ENCODE data around the gene DGCR6L. TPM values are rescaled to one million over a fixed set of nuclear protein-coding genes. Genes with fewer than 3 reads are reported as not detected.
"Not testable (repeated sequence)": the region's sequence is repeated elsewhere in the genome, so short reads cannot be mapped to it uniquely, and the experiment has no call there.

The DGCR6L gene
- total and polyA plus RNA-seq, 4 donors: 28.4 to 94.0 (median 86.1) TPM

- not testable (repeated sequence) for H3K4me3 ChIP-seq (ENCODE audit: low read depth, low read length); H3K27ac ChIP-seq (ENCODE audit: low read depth, low read length); H3K9me3 ChIP-seq (ENCODE audit: control insufficient read depth, insufficient read depth, low read length); H3K36me3 ChIP-seq (ENCODE audit: control insufficient read depth, insufficient read depth, low read length); DNase-seq (ENCODE audit: low read depth in 4 of 6, low spot score in 6 of 6)
- Histone ChIP-seq H3K27me3 (ENCODE audit: control insufficient read depth, insufficient read depth, low read length) (peaks cover 21% of the 10 kb centered on the region), H3K4me1 (ENCODE audit: control insufficient read depth, insufficient read depth, low read length) (peaks cover 17% of the 10 kb centered on the region)
- 82% methylated on average over 2 of the region's 7 CpGs for WGBS (ENCODE audit: insufficient coverage)
Observed at GRCh38 chr22:20303229-20303534, 16.7 kb downstream of the DGCR6L start.

DNA sequence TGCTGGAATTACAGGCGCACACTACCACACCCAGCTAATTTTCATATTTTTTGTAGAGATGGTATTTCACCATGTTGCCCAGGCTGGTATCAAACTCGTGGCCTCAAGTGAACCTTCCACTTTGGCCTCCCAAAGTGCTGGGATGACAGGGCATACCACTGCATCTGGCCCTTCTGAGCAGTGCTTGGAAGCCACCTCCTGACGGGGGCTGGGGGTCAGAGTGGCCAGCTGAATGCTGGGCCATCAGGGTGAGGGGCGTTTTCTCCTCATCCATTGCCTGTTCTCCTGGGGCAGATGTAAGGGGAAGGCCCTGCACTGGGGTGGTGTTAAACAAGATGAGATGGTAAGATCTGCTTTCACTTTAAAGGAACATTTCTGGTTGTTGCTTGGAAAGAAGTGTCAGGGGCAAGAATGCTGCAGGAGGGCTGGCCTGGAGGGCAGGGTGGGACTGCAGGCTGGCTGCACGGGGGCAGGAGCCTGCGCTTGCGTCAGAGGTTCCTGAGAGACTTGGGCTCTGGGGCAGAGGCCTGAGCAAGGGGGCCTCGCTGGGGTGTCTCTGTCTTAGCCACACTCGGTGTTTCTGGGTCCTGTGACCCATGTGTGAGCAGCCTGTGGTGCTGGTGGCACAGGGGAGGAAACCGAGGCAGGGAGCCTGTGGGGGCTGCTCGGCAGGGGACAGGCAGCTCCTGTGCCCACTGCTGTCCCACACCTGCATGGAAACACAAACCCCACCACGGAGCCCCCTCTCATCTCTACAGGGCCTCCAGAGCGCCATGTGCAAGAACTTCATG lies 17.2 kb downstream of the DGCR6L start:
- 84% methylated on average over 9 of the region's 13 CpGs for WGBS (ENCODE audit: insufficient coverage)
- Histone ChIP-seq H3K4me3 (ENCODE audit: low read depth, low read length) (no peak overlapping the region), H3K27me3 (ENCODE audit: control insufficient read depth, insufficient read depth, low read length) (peaks cover 21% of the 10 kb centered on the region), H3K9me3 (ENCODE audit: control insufficient read depth, insufficient read depth, low read length) (no peaks in the 10 kb centered on the region), H3K36me3 (ENCODE audit: control insufficient read depth, insufficient read depth, low read length) (no peaks in the 10 kb centered on the region), H3K4me1 (ENCODE audit: control insufficient read depth, insufficient read depth, low read length) (peaks cover 17% of the 10 kb centered on the region), H3K27ac (ENCODE audit: low read depth, low read length) (no peak overlapping the region)
- DNase-seq (ENCODE audit: low read depth in 4 of 6, low spot score in 6 of 6): no peak

- Histone ChIP-seq H3K36me3 (ENCODE audit: control insufficient read depth, insufficient read depth, low read length) (no peaks in the 10 kb centered on the region), H3K9me3 (ENCODE audit: control insufficient read depth, insufficient read depth, low read length) (no peaks in the 10 kb centered on the region), H3K27me3 (ENCODE audit: control insufficient read depth, insufficient read depth, low read length) (peaks cover 23% of the 10 kb centered on the region), H3K4me1 (ENCODE audit: control insufficient read depth, insufficient read depth, low read length) (peaks cover 17% of the 10 kb centered on the region), H3K4me3 (ENCODE audit: low read depth, low read length) (no peak overlapping the region), H3K27ac (ENCODE audit: low read depth, low read length) (no peak overlapping the region)
- WGBS (ENCODE audit: insufficient coverage): under 1% methylated on average over 52 of the region's 52 CpGs
- DNase-seq (ENCODE audit: low read depth in 4 of 6, low spot score in 6 of 6): peak in 2 of 6 donors; percentile 43 to 59
Observed at GRCh38 chr22:20299746-20300136, 20.1 kb downstream of the DGCR6L start.

DNA sequence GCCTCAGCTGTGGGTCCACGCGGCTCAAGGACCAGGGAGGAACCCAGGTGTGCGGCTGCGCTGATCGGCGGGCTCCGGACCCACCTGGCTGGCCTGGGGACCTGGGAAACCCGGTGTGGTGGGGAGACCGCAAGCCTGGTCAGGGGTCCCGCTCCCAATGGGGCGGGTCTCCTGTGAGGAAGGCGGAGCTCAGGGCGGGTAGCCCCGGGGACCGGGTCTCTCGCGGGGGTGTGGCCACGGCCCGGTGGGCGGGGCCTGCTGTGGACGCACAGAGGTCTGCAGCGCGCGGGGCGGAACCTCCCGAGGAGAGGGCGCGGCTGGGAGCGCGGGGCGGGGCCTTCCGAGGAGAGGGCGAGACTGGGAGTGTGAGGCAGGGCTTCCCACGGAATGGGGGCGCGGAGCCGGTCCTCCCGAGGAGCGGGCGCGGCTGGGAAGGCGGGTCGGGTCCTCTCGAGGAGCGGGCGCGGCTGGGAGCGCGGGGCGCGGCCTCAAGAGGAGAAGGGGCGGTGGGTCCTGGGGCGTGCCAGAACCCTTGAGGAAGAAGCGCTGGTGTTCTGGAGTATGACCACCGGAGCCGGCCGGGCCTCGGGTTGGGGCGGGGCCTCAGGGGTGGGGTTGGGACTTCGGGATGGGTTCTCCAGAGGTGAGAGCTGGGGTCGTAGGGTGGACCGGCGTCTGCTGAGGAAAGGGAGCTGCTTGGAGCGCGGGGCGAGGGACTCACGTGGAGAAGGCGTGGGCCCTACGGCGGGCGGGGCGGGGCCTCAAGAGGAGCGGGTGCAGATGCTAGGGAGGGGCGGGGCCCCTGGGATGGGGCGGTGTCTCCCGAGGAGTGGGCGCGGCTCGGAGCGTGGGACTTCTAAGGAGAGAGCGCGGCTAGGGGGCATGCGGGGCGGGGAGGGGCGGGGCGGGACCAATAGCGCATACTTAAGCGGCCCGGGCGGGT lies 20.8 kb downstream of the DGCR6L start:
- H3K4me3 ChIP-seq (ENCODE audit: low read depth, low read length): peak overlapping the region; percentile 24
- no peak overlapping the region for H3K27ac ChIP-seq (ENCODE audit: low read depth, low read length)
- H3K4me1 ChIP-seq (ENCODE audit: control insufficient read depth, insufficient read depth, low read length): peaks cover 17% of the 10 kb centered on the region
- H3K36me3 ChIP-seq (ENCODE audit: control insufficient read depth, insufficient read depth, low read length): no peaks in the 10 kb centered on the region
- WGBS (ENCODE audit: insufficient coverage): under 1% methylated on average over 90 of the region's 90 CpGs
- H3K27me3 ChIP-seq (ENCODE audit: control insufficient read depth, insufficient read depth, low read length): peaks cover 23% of the 10 kb centered on the region
- peak in 4 of 6 donors; percentile 36 to 90 (median 69) for DNase-seq (ENCODE audit: low read depth in 4 of 6, low spot score in 6 of 6)
- H3K9me3 ChIP-seq (ENCODE audit: control insufficient read depth, insufficient read depth, low read length): no peaks in the 10 kb centered on the region

DNA sequence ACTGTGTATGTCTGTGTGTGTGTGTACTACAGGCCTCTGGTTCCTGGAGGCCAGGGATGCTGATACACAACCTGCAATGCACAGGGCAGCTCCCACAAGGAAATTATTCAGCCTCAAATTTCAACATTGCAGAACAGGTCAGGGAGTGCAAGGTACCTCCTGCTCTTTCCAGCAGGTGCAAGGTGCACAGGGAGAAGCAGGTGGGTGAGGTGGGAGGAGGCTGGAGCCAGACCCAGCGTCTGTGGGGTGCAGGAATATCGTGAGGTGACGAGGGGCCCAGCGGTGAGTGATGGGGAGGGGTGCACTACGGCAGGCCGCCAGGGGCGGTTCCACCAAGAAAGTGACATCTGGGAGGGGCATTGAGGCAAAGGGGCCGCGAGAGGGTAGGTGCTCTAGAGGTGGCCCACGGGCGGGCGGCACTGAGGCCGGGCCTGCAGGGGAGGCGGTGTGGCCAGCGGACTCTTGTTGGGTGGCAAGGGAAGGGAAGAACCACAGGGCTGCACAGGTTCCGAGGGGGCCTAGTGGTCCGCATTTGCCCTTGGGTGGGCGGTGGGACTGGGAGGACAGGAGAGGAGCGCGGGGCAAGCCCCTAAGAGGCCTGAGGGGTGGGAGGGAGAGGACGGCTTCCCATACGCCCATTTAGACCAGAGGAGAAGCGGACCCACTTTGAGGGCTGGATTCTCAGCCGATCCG lies 21.6 kb downstream of the DGCR6L start:
- H3K36me3 ChIP-seq (ENCODE audit: control insufficient read depth, insufficient read depth, low read length): no peaks in the 10 kb centered on the region
- WGBS (ENCODE audit: insufficient coverage): 29% methylated on average over 25 of the region's 25 CpGs
- DNase-seq (ENCODE audit: low read depth in 4 of 6, low spot score in 6 of 6): no peak
- peaks cover 17% of the 10 kb centered on the region for H3K4me1 ChIP-seq (ENCODE audit: control insufficient read depth, insufficient read depth, low read length)
- no peaks in the 10 kb centered on the region for H3K9me3 ChIP-seq (ENCODE audit: control insufficient read depth, insufficient read depth, low read length)
- no peak overlapping the region for H3K4me3 ChIP-seq (ENCODE audit: low read depth, low read length)
- H3K27me3 ChIP-seq (ENCODE audit: control insufficient read depth, insufficient read depth, low read length): peaks cover 23% of the 10 kb centered on the region
- H3K27ac ChIP-seq (ENCODE audit: low read depth, low read length): no peak overlapping the region

DNA sequence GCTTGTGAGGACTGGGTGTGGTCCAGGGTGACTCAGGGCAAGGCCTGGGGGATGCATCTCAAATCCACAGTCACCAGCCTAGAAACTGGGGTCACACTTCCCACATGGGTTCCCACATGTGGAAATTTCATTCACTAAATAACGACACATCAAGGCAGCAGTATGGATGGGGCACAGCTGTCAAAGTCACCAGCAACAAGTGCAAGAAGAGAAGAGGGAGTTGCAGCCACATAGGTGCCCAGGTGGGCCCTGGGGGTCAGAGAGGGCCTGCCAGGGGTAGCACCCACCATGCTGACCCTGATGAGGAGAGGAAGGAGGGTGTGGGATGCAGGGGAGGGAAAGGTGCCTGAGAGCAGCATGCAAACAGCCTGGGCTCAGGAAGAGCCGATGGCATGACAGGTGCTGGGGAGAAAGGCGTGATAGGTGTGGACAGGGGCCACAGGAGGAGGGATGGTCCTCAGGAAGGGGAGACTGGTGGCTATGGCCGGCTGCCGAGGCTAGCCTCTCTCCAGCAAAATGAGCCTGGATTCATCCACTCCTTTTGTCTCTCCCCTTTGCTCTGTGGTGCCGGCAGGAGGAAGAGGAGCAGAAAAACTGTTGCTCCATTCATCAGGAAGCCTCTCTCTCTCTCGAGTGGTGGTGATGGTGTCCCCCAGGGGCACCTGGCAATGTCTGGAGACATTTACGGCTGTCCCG lies 22.3 kb downstream of the DGCR6L start:
- H3K27me3 ChIP-seq (ENCODE audit: control insufficient read depth, insufficient read depth, low read length): peaks cover 23% of the 10 kb centered on the region
- DNase-seq (ENCODE audit: low read depth in 4 of 6, low spot score in 6 of 6): no peak
- no peaks in the 10 kb centered on the region for H3K36me3 ChIP-seq (ENCODE audit: control insufficient read depth, insufficient read depth, low read length)
- WGBS (ENCODE audit: insufficient coverage): 63% methylated on average over 3 of the region's 9 CpGs
- H3K4me1 ChIP-seq (ENCODE audit: control insufficient read depth, insufficient read depth, low read length): peaks cover 17% of the 10 kb centered on the region
- H3K27ac ChIP-seq (ENCODE audit: low read depth, low read length): no peak overlapping the region
- no peak overlapping the region for H3K4me3 ChIP-seq (ENCODE audit: low read depth, low read length)
- no peaks in the 10 kb centered on the region for H3K9me3 ChIP-seq (ENCODE audit: control insufficient read depth, insufficient read depth, low read length)

GRCh38 chr22:20296598-20296997 lies 23.3 kb downstream of the DGCR6L start:
- 61% methylated on average over 6 of the region's 9 CpGs for WGBS (ENCODE audit: insufficient coverage)
- Histone ChIP-seq H3K4me1 (ENCODE audit: control insufficient read depth, insufficient read depth, low read length) (peaks cover 17% of the 10 kb centered on the region), H3K4me3 (ENCODE audit: low read depth, low read length) (no peak overlapping the region), H3K27ac (ENCODE audit: low read depth, low read length) (no peak overlapping the region), H3K36me3 (ENCODE audit: control insufficient read depth, insufficient read depth, low read length) (no peaks in the 10 kb centered on the region), H3K27me3 (ENCODE audit: control insufficient read depth, insufficient read depth, low read length) (peaks cover 16% of the 10 kb centered on the region), H3K9me3 (ENCODE audit: control insufficient read depth, insufficient read depth, low read length) (no peaks in the 10 kb centered on the region)
- no peak for DNase-seq (ENCODE audit: low read depth in 4 of 6, low spot score in 6 of 6)

DNA sequence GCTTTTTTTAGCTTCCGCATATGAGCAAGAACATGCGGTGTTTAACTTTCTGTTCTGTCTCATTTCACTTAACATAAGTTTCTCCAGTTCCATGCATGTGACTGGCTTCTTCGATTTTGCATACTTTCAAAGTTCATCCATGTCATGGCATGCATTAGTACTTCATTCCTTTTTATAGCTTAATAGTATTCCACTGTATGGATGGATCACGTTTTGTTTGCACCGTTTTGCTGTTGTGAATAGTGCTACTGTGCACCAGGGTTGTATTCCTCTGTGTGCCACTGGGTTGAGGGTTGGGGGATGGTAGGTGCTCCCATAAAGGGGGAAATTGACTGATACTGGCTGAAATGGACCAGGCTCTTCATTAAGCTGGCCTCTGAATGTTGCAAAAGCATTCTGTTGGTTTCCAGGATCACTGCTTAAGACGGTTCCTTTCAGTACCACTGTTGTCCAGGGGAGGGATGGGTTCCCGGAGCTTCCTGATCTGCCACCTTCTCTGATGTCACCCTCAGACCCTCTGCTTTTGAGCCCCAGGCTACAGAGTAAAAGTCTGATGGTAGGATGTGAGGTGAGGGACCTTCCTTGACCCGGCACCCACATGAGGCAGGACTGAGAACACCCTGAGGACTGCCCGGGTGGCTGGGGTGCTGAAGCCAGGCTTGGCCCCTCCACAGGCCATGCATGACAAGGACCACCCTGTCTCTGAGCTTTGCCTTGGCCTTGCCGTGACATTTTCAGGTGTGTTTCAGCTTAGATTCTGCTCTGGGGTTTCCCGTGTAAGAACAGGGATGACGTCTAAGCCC lies 24.4 kb downstream of the DGCR6L start:
- Histone ChIP-seq H3K4me3 (ENCODE audit: low read depth, low read length) (no peak overlapping the region), H3K36me3 (ENCODE audit: control insufficient read depth, insufficient read depth, low read length) (no peaks in the 10 kb centered on the region), H3K4me1 (ENCODE audit: control insufficient read depth, insufficient read depth, low read length) (peaks cover 17% of the 10 kb centered on the region), H3K27me3 (ENCODE audit: control insufficient read depth, insufficient read depth, low read length) (peaks cover 7% of the 10 kb centered on the region), H3K9me3 (ENCODE audit: control insufficient read depth, insufficient read depth, low read length) (no peaks in the 10 kb centered on the region), H3K27ac (ENCODE audit: low read depth, low read length) (no peak overlapping the region)
- 88% methylated on average over 7 of the region's 12 CpGs for WGBS (ENCODE audit: insufficient coverage)
- no peak for DNase-seq (ENCODE audit: low read depth in 4 of 6, low spot score in 6 of 6)
